Transverse colon (tissue), 4 donors: ENCODE data around the gene LRRK2.

Experiments used
- CTCF ChIP-seq, 5 experiments: fragments of 200-600 bp in 3 of 5; fragments of 450-650 bp in 2 of 5; sonication (generic) in 3 of 5; IDR thresholded peaks; 1 replicate in 2 of 5; 2 replicates in 3 of 5; pipeline ENCODE4 v1.5.1; 2016 to 2017; ENCODE audit warnings: antibody characterized with exemption in 5 of 5, inconsistent platforms in 3 of 5, mild to moderate bottlenecking in 2 of 5, moderate library complexity in 1 of 5
- POLR2AphosphoS5 ChIP-seq, 3 donors: sonication (generic); formaldehyde crosslinking; IDR thresholded peaks; one replicate each; pipeline ENCODE4 v1.6.1; 2016; ENCODE audit warnings: antibody characterized with exemption in 3 of 3

DNA sequence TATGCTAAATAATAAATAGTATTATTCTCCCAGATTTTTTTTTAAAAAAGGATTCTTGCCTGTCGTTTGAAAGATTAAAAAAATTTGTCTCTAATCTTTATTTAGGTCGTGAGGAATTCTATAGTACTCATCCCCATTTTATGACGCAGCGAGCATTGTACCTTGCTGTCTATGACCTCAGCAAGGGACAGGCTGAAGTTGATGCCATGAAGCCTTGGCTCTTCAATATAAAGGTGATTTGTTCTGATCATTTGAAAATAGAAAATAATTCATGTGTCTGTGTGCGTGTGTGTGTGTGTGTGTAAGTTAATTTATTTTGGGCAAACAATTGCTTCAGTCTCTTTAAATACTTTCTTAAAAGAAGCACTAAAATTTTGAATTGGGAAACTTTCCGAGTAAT, 84.2 kb downstream of the LRRK2 start:
- TF ChIP-seq CTCF (IDR thresholded peaks at IDR 0.05) (no peak), POLR2AphosphoS5 (IDR thresholded peaks at IDR 0.05) (no peak)
